HG02571 (cell line): ENCODE data around the gene CCBE1.
"Not testable (repeated sequence)": the region's sequence is repeated elsewhere in the genome, so short reads cannot be mapped to it uniquely, and the experiment has no call there.

Experiments used
- ATAC-seq: cut with Tn5 transposase; IDR thresholded peaks from one replicate; pipeline ENCODE4 v1.9.1; 2021; ENCODE audit warnings: mild to moderate bottlenecking, moderate library complexity; ENCODE audit not compliant: unreplicated experiment

Gene CCBE1

DNA sequence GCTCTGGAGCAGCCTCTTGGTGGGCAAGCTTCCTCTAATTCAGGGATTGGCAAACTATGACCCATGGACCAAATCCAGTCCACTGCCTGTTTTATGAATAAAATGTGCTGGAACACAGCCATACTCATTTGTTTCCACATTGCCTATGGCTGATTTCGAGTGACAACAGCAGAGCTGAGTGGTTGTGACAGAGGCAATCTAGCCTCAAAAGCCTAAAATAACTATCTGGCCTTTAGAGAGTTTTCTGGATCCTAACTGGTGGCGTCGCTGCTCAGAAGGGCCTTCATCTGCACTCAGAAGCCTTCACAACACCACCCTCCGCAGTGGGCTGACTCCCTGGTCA, 147.1 kb downstream of the CCBE1 start:
- no peak for ATAC-seq

DNA sequence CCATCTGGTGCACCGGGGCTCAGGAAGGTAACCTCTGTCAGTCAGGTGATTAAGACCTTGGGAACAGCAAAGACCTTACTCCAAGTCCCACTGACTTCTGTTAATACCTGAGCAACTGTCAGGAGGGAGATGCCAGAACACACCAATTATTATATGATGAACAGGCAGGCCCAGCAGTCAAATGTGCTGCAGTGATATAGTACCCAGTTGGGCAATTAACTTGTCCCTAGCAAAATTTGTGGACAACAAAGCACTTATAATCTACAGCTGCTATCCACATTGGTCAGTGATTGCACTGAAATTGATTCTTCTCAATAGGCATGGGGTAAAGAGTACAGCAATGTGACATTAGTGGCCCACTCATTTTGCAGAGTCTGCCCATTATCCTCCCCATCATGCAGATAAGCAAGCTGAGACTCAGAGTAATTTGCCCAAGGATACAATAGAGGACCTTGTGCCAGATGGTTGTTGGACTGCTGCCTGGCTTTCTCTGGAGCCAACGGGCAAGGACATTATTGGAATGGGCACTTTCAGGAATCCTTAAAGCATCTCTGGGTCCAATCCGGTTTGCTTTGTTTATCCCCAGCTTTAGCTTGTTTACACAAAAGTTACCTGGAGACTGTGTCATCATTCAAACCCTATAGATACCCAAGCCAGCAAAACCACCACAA, 147.6 kb downstream of the CCBE1 start:
- no peak for ATAC-seq

DNA sequence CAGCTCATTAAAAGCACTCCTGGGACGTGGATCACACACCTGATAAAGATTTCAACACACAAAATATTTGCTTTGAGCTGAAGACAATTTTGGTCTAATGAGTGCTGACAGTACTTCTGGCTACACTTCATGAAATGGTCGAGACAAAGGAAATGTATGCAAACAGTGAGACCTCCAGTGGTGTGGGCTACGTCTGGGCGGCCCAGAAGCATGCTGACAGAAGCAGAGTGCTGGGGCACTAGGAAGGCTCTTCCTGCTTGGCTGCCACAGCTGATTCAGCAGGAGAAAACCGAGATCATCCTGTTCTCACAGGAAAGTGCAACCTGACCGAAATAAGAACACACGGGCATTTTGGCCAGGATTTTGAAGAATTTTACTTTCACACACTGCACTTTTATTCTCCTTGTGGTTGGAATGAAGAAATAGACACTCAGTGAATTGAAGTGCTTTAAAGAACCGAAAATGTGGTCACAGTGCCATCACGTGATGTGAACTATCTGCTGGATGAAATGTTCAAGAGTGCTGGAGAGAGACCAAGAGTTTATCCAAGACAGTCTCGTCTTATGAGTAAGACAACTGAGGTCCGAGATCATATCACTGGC, 149.5 kb downstream of the CCBE1 start:
- no peak for ATAC-seq

DNA sequence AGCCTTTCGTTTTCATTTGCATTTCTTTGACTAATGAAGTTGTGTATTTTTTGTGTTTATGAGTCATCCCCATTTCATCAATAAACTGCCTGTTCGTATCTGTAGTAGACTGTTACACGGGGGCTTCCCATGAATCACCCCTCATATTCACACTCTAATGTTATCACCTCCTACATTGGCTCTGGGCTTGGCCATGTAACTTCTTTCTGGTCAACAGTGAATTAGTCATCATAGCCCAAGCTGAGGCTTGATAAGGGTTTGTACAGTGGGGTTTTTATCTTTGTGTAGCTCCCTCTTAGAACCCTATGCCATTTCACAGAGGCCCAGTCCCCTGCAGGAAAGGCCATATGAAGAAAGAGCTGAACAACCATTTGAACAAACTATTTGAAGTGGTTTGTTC, 151.0 kb downstream of the CCBE1 start:
- ATAC-seq: no peak

DNA sequence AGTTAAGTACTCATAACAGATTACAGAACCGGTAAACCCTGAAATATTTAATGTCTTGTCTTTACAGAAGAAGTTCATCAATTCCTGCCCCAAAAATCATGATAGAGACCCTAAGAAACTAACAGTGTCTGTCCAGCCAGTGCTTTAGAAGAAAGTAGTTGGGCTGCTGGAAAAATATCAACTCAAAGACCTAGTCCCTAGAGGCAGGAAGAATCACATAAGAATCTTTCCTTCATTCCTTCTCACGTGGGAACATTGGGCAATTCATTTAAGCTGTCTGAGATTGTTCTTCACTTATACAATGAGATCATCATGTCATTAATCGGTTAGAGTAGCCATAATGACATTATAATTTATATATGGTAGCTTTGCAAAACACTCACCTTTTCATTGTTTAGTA, 156.4 kb downstream of the CCBE1 start:
- ATAC-seq: no peak

DNA sequence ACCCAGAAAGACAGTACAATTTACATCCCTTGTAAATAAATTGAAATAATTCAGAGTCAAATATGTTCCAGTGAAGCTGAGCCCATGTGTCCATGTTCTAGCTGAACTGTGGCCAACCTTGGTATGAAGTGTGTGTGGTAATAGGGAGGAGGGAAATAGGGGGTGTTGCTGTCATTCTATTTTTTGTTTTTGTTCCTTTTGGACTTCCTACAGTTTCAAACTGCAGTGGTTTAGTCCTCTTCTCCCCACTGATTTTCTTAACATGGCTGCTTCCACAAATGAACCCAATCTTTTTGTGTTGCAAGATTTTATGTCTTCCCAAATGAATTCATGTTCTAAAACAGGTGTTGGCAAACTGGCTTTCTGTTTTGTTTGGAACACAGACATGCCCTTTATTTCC, 156.9 kb downstream of the CCBE1 start:
- no peak for ATAC-seq

DNA sequence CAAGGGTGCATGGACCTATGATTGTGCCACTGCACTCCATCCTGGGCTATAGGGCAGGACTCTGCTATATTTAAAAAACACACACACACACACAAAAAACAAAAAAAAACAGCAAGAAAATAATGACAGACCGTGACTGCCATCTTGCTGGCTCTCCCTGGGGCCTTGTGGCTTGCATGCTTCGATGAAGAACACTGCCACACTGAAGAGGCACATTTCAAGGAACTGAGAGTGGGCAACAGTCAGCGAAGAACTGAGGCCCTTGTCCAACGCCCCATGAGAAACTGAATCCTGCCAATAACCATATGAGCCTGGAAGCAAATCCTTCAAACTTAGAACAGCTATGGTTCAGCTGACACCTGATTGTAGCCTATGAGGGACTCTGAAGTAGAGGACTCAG, 158.1 kb downstream of the CCBE1 start:
- ATAC-seq: no peak

DNA sequence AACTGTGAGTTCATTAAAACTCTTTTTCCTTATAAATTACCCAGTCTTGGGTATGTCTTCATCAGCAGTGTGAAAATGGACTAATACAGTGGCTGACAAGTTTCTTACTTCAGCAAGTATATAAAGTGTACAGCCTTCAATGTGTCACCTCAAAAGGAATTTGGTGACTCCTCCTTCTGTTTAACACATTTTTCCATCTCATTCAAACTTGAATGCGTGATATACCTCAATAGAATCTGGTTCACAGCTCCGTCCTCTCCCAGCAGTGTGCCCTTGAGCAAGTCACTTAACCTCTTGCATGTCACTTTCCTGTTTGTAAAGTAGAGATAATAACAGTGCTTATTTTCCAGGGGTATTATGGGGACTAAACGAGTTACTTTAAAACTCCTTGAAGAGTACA, 159.6 kb downstream of the CCBE1 start:
- no peak for ATAC-seq

DNA sequence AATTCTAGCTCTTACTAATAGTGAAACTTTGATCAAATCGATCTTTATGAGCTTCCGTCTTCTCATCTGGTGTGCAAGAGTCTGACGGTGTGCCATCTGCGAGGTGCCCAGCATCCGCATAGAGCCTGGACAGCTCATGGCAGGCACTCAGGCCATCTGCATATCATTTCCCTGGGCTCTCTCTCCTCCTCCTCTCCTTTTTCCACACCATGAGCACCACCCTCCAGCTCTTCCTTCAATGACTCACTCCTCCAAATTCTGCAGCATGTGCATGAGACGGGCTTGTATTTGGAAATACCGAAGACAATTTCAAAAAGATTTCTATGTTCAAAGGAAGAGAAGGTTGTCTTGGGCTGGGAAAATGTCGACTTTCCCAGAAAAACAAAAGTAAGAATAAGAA, 161.1 kb downstream of the CCBE1 start:
- no peak for ATAC-seq

DNA sequence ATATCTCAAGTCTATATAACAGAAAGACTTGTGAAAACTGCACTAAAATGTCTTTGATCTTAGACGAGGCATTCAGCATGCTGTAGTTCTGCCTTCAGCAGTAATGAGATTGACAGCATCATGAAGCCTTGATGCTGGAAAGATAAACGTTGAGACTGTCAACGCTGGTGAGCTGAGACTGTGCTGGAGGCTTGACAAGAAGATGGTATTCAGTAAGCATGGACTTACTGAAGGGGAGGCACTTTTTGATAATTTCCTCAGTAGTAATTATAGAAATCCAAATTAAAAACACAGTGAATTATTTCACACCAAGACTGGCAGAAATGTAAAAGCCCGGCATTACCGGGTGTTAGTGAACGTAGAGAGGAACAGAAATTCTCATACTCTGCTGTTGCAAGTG, 162.2 kb downstream of the CCBE1 start:
- ATAC-seq: no peak

DNA sequence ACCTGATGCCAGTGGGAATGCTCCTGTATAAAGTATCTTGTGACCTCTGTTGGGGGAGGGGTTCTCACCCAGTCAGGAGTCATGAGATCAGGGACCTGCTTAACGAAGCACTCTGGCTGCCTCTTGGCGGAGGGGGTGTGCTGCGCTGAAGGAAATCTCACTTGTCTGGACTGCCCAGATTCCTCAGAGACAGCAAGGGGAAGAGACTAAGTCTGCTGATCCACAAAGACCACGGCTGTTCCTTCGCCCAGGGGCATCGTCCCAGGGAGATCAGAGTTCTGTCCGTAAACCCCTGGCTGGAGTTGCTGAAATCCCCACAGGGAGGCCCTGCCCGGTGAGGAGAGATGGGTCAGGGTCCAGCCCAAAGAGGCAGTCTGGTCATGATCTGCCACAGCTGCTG, 168.4 kb downstream of the CCBE1 start:
- no peak for ATAC-seq

DNA sequence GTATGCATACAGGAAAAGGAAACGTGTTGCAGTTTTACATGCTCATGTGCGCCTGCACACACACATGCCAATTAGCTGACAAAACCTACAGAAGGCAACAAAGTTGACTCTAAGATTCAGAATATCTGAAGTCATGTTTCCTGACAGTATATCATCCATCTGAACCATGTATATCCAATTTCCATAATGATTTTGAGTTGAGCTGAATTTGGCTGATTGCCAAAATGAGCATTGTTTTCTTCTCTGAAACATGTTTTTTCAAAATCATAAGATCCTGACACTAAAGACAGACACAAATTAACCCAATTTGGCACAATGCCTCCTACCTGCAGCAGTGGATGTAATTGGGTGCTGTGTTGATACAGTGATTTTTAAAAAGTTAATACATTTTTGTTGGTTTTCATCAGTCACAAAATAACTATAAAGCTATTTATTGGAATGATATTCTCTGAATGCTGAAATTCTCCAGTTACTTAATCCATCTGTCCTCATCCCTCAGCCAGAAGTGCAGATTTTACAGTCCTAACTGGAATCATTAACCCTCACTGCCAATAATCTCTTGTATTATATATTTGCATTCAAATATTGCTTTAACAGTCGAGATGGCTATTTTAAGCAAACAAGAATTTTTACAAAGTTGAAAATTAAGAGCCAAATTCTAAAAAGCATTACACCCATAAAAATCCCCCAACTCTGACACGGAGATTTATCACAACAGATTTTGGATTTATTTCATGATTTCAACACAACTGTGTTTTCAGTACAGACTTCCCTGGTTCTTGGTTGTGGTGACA, 176.5 kb downstream of the CCBE1 start:
- ATAC-seq: no peak

DNA sequence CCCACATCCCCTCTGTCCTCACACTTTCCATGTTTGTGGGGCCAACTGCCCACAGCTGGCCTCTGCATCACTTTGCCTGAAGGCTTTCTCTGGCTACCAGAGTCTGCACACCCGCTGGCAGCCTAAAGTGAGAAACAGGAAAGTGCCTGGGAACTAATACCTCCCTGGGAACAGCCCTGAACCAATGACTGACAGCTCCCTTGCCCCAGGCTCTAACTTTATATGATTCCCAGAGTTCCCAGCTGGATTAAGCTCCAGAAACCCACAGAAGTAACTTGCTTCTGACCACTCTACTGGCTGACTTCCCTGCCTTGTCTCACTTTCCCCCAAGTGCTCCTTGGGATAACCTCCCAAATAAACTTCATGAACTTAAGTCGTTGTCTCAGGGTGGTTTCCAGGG, 178.5 kb downstream of the CCBE1 start:
- no peak for ATAC-seq

DNA sequence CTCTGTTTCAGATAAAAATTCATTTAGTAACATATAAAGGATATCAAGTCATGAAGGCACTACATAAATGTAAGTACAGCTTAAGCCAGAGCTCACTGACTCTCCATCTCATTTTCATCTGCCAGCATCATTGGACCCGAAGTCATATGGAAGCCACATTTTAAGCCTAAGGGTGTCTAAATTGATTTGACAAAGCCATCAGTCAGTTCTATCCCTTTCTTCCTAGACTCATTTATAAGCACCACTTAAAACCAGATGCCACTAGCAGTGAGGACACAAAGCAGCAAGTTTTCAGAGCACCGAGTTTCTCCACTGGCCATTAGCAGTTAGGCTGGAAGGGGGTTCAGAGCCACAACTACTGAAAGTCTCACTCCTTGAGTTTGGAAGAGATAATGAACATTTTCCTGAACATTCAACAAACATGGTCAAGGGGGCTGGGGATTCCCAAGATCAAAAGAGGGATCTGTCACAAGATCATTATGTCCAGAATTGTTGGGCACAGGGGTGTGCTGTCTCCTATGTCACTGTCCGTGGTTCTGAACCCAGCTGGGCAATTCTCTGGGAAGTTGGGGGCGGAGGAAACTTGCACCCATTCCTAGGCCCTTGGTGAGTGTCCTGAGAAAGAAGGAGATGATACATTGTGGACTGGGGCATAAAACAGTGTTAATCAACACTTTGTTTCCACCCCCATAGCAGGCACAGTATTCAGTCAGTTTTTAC, 179.6 kb downstream of the CCBE1 start:
- ATAC-seq: no peak

DNA sequence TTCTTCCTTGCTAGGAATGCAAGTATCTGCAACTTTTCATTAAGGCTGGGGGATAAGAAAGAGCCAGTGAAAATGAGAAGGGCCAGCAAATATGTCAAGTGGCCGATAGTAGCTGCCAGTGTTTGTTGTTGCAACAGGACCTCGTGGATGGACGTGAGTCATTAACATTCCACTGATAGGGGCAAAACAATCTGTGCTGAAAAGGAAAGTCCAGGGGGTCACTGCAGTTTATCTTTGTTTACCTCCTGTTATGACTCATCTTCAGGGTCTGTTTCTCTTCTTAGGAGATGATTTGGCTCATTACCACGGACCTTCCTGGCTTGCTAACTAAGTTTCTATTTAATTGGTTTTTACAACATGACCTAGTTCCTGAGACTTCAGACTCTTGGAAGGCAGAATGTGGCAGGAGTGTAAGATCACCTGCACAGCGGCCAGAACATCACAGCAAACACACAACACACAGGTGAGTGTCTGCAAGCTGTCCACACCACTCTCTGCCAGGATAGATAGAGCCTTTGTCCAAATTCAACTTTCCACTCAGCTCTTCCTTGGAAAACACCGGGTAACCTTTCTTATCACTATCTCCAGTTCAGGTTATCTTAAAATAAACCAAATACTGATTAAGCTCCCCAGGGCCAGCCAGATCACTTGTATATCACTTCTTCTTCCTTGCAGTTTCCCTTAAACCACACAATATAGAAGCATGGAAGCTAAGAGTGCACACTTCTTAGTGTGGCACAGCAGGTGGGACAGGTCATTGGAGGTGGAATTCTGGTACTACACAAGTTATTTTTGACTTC, 180.7 kb downstream of the CCBE1 start:
- no peak for ATAC-seq

DNA sequence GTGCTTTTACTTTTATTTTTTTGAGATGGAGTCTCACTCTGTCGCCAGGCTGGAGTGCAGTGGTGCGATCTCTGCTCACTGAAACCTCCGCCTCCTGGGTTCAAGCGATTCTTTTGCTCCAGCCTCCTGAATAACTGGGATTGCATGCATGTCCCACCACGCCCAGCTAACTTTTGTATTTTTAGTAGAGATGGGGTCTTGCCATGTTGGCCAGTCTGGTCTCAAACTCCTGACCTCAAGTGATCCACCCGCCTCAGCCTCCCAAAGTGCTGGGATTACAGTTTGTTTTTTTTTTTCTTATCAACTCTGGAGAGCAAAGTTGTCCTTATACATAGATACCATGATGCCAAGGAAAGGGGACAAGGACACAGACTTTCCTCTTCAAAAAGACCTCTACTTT, 181.3 kb downstream of the CCBE1 start:
- ATAC-seq: not testable (repeated sequence)

DNA sequence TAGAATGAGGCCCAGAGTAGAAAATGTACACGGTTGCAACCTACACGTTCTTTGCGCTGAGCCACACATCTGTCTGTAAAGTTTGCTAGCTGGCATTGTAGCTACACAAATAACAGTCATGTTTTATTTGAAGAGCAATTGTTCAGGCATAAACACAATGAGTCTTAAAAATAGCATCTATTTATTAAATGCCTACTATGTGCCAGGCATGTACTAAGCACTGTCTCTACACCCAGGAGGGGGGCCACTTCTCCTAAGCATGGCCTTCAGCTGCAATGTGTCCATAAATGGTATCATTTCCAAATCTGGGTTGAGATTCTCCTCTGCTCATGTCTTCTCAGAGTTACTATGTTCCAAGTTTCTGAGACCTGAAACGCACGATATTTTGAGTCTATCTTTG, 182.1 kb downstream of the CCBE1 start:
- ATAC-seq: no peak

DNA sequence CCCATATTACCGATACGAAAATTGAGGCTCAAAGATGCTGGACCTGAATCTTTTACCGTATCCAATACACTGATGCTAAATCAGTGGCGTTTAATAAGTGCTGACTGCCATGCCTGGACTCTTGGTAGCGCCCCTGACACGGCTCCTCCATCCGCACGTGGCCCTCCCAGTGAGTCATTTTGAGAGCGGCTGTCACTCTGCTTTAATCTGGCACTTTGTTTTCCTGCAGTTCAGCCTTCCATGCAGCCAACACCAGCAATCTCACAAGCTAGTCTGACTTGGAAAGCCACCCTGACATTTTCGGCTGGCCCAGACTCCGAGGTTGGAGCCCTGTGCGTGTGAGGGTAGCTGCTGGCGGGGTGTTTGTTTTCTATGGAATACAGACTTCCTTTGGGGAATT, 183.0 kb downstream of the CCBE1 start:
- ATAC-seq: no peak

DNA sequence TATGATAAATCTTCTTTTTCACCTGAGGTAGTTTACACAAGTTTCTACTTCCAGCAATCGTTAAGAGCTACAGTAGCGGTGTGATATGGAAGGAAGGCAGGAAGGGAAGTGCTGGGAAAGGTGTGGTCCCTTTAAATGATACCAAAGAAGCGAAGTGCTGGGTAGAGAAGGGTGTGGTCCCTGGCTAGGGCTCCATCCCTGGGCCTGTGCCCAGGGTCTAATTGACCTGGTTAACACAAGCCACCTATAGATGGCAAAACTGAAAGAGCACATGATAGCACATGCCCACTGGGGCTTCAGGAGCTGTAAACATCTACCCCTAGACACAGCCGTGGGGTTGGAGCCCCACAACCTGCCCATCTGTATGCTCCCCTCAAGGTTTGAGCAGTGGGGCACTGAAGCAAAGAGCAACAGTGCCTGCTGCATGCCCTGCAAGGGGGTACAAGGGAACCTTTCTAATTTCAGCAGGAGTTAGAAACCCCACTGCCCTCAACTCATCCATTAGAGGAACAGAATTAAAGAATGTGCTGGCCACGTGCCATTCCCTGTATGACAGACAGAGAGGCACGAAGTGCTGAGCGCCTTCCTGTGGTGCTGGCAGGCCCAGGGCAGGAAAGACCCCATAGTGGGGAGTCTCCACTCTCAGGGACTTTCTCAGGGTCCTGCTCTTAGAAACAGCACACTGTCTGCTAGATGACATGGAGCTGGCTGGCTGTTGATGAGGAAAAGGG, 185.0 kb downstream of the CCBE1 start:
- ATAC-seq: no peak
